H1 (cell line): Measurements from ENCODE around the gene PHYHD1. TPM values are rescaled to one million over a fixed set of nuclear protein-coding genes. Genes with fewer than 3 reads are reported as not detected.

Source experiments
- CTCF ChIA-PET: fragments of 300-600 bp; sonication (Branson Sonifier 250); formaldehyde crosslinking; loops from one replicate; lab custom pipeline; 2021; ENCODE audit not compliant: partially characterized antibody; lab: Charles Lee
- POLR2A ChIA-PET: fragments of 300-600 bp; sonication (Branson Sonifier 250); formaldehyde crosslinking; loops from one replicate; lab custom pipeline; 2021; ENCODE audit warnings: inconsistent platforms; ENCODE audit not compliant: partially characterized antibody; lab: Charles Lee
- DNase-seq, 2 experiments: peaks; one replicate each; pipeline versions ENCODE4 v3.0.0 to v3.0.0-alpha.2; 2010 to 2022; ENCODE audit warnings: low spot score in 2 of 2, low read depth in 1 of 2, mixed read lengths in 1 of 2
- FAIRE-seq: peaks from 2 replicates; lab custom pipeline; 2011; peaks lifted over from hg19 to GRCh38; lab: Jason Lieb, UNC
- H2AFZ ChIP-seq: 2 replicates; pipeline ENCODE4 v1.8.1; 2012; ENCODE audit warnings: low read length, inconsistent platforms
- H2AK5ac ChIP-seq: 2 replicates; pipeline ENCODE4 v1.6.1; 2013; ENCODE audit warnings: low read depth, low read length
- H2BK120ac ChIP-seq: replicated peaks from 2 replicates; pipeline ENCODE3; 2013; ENCODE audit warnings: low read depth, low read length, inconsistent platforms
- H2BK12ac ChIP-seq: 2 replicates; pipeline ENCODE4 v1.6.1; 2013; ENCODE audit warnings: low read depth, low read length
- H2BK15ac ChIP-seq: 2 replicates; pipeline ENCODE4 v1.6.1; 2013; ENCODE audit warnings: low read length
- H2BK20ac ChIP-seq: 2 replicates; pipeline ENCODE4 v1.6.1; 2013; ENCODE audit warnings: low read length
- H2BK5ac ChIP-seq: 2 replicates; pipeline ENCODE4 v1.6.1; 2013; ENCODE audit warnings: low read depth, low read length
- H3K14ac ChIP-seq: 2 replicates; pipeline ENCODE4 v1.6.1; 2013; ENCODE audit warnings: inconsistent platforms; ENCODE audit not compliant: insufficient read length
- H3K18ac ChIP-seq: 2 replicates; pipeline ENCODE4 v1.6.1; 2013; ENCODE audit warnings: low read length; ENCODE audit errors: extremely low read depth
- H3K23ac ChIP-seq: 2 replicates; pipeline ENCODE4 v1.6.1; 2013; ENCODE audit warnings: inconsistent platforms; ENCODE audit not compliant: insufficient read length
- H3K23me2 ChIP-seq: 2 replicates; pipeline ENCODE4 v1.6.1; 2013; ENCODE audit warnings: low read depth, low read length
- H3K27ac ChIP-seq: 2 replicates; pipeline ENCODE4 v1.6.1; 2011; ENCODE audit warnings: low read depth, low read length, inconsistent platforms
- H3K27me3 ChIP-seq, 4 experiments: replicated peaks in 1 of 4; 1 replicate in 1 of 4; 2 replicates in 3 of 4; pipeline versions ENCODE4 v1.6.1 to v1.8.1; 2011 to 2013; ENCODE audit warnings: low read length in 3 of 4, mild to moderate bottlenecking in 3 of 4, inconsistent platforms in 2 of 4, mixed read lengths in 2 of 4, moderate library complexity in 1 of 4; ENCODE audit not compliant: control insufficient read depth in 3 of 4, insufficient read depth in 3 of 4; ENCODE audit errors: extremely low read depth in 1 of 4
- H3K36me3 ChIP-seq, 4 experiments: 2 replicates each; pipeline versions ENCODE4 v1.6.1 to v1.8.1; 2011 to 2013; ENCODE audit warnings: mild to moderate bottlenecking in 4 of 4, low read length in 3 of 4, moderate library complexity in 2 of 4, control low read depth in 1 of 4, inconsistent platforms in 1 of 4; ENCODE audit not compliant: insufficient read depth in 4 of 4, control insufficient read depth in 2 of 4
- H3K4ac ChIP-seq: replicated peaks from 2 replicates; pipeline ENCODE3; 2013; ENCODE audit warnings: low read length, low read depth, mixed read lengths, inconsistent platforms; ENCODE audit not compliant: insufficient read length
- H3K4me1 ChIP-seq, 4 experiments: replicated peaks in 1 of 4; 1 replicate in 1 of 4; 2 replicates in 3 of 4; pipeline versions ENCODE4 v1.6.1 to v1.8.1; 2011 to 2013; ENCODE audit warnings: low read length in 3 of 4, inconsistent platforms in 2 of 4, mixed read lengths in 1 of 4; ENCODE audit not compliant: insufficient read depth in 4 of 4, control insufficient read depth in 3 of 4
- H3K4me2 ChIP-seq, 2 experiments: 2 replicates each; pipeline versions ENCODE4 v1.6.1 to v1.8.1; 2011 to 2013; ENCODE audit warnings: low read depth in 2 of 2, low read length in 2 of 2, control low read depth in 1 of 2, inconsistent platforms in 1 of 2, mild to moderate bottlenecking in 1 of 2; ENCODE audit not compliant: insufficient read depth in 1 of 2
- H3K4me3 ChIP-seq, 4 experiments: fragments of 200-600, 300-600 bp in 1 of 4; sonication (generic), shearing (Covaris generic), sonication (Bioruptor Twin) in 1 of 4; 2 replicates each; pipeline versions ENCODE4 v1.5.1 to v1.8.1; 2011 to 2016; ENCODE audit warnings: low read length in 4 of 4, low read depth in 3 of 4, control low read depth in 2 of 4, inconsistent platforms in 2 of 4, mild to moderate bottlenecking in 2 of 4, mixed read lengths in 1 of 4, moderate library complexity in 1 of 4; ENCODE audit not compliant: insufficient read depth in 2 of 4; ENCODE audit errors: extremely low read depth in 1 of 4
- H3K56ac ChIP-seq: replicated peaks from 2 replicates; pipeline ENCODE3; 2013; ENCODE audit warnings: low read depth, mild to moderate bottlenecking, mixed read lengths, low read length, inconsistent platforms; ENCODE audit not compliant: insufficient read length
- H3K79me1 ChIP-seq: 2 replicates; pipeline ENCODE4 v1.6.1; 2013; ENCODE audit warnings: low read depth, low read length, control low read depth
- H3K79me2 ChIP-seq, 2 experiments: 2 replicates each; pipeline versions ENCODE4 v1.6.1 to v1.8.1; 2012 to 2013; ENCODE audit warnings: low read length in 2 of 2, mild to moderate bottlenecking in 2 of 2, inconsistent platforms in 1 of 2; ENCODE audit not compliant: insufficient read depth in 2 of 2, control insufficient read depth in 1 of 2
- H3K9ac ChIP-seq, 4 experiments: replicated peaks in 1 of 4; 1 replicate in 1 of 4; 2 replicates in 3 of 4; pipeline versions ENCODE4 v1.6.1 to v1.8.1; 2011 to 2013; ENCODE audit warnings: low read depth in 3 of 4, low read length in 3 of 4, control low read depth in 2 of 4, mild to moderate bottlenecking in 2 of 4, moderate library complexity in 2 of 4, inconsistent platforms in 1 of 4; ENCODE audit errors: extremely low read depth in 1 of 4
- H3K9me3 ChIP-seq, 2 experiments: 2 replicates each; pipeline versions ENCODE4 v1.6.1 to v1.8.1; 2012 to 2013; ENCODE audit warnings: mild to moderate bottlenecking in 2 of 2, moderate library complexity in 2 of 2, control low read depth in 1 of 2, inconsistent platforms in 1 of 2, low read depth in 1 of 2, low read length in 1 of 2, mixed read lengths in 1 of 2; ENCODE audit not compliant: insufficient read depth in 2 of 2
- H4K20me1 ChIP-seq, 2 experiments: replicated peaks in 1 of 2; 2 replicates each; pipeline versions ENCODE3 to v1.8.1; 2011 to 2013; ENCODE audit warnings: inconsistent platforms in 2 of 2, low read length in 2 of 2, mild to moderate bottlenecking in 1 of 2; ENCODE audit not compliant: insufficient read depth in 2 of 2, control insufficient read depth in 1 of 2
- H4K5ac ChIP-seq: 2 replicates; pipeline ENCODE4 v1.6.1; 2013; ENCODE audit warnings: low read length, low read depth, mixed read lengths, inconsistent platforms; ENCODE audit not compliant: insufficient read length
- H4K8ac ChIP-seq: 2 replicates; pipeline ENCODE4 v1.8.0; 2013; ENCODE audit warnings: mild to moderate bottlenecking, moderate library complexity, low read length, inconsistent platforms; ENCODE audit not compliant: insufficient read depth; ENCODE audit errors: extremely low read depth
- H4K91ac ChIP-seq: replicated peaks from 2 replicates; pipeline ENCODE3; 2013; ENCODE audit warnings: low read length, mixed read lengths, inconsistent platforms; ENCODE audit not compliant: insufficient read length
- ASH2L ChIP-seq: fragments of 200-600, 300-600 bp; sonication (generic); IDR thresholded peaks from one replicate; pipeline ENCODE4 v1.7.1; 2017; ENCODE audit warnings: low read length
- EGR1 ChIP-seq: IDR thresholded peaks from 2 replicates; pipeline ENCODE4 v1.6.1; 2011; ENCODE audit warnings: low read depth, low read length, borderline replicate concordance
- EP300 ChIP-seq, 2 experiments: IDR thresholded peaks; 1 replicate in 1 of 2; 2 replicates in 1 of 2; pipeline ENCODE4 v1.6.1; 2011 to 2012; ENCODE audit warnings: low read depth in 2 of 2, low read length in 2 of 2, mild to moderate bottlenecking in 2 of 2, borderline replicate concordance in 1 of 2, inconsistent platforms in 1 of 2, moderate library complexity in 1 of 2
- HDAC2 ChIP-seq, 2 experiments: fragments of 300-600 bp in 1 of 2; sonication (generic) in 1 of 2; IDR thresholded peaks; 2 replicates each; pipeline ENCODE4 v1.6.1; 2011 to 2012; ENCODE audit warnings: low read depth in 2 of 2, low read length in 2 of 2, mild to moderate bottlenecking in 2 of 2, moderate library complexity in 2 of 2, borderline replicate concordance in 1 of 2, inconsistent platforms in 1 of 2
- RAD21 ChIP-seq, 2 experiments: IDR thresholded peaks in 1 of 2; conservative IDR thresholded peaks in 1 of 2; 2 replicates each; pipeline ENCODE4 v1.6.1; 2011; ENCODE audit warnings: low read depth in 2 of 2, low read length in 2 of 2, improper control_type of control experiment in 1 of 2, inconsistent platforms in 1 of 2, mild to moderate bottlenecking in 1 of 2, moderate library complexity in 1 of 2
- SAP30 ChIP-seq: fragments of 300-600 bp; sonication (generic); IDR thresholded peaks from 2 replicates; pipeline ENCODE4 v1.7.1; 2012; ENCODE audit warnings: low read length, moderate library complexity, mild to moderate bottlenecking, inconsistent platforms; ENCODE audit not compliant: insufficient read depth, insufficient replicate concordance
- SUZ12 ChIP-seq: fragments of 200-600 bp; sonication (generic); IDR thresholded peaks from 2 replicates; pipeline ENCODE4 v1.6.1; 2012; ENCODE audit warnings: mild to moderate bottlenecking, inconsistent platforms, low read length, moderate library complexity, mixed read lengths
- TBP ChIP-seq: IDR thresholded peaks from 2 replicates; pipeline ENCODE4 v1.6.1; 2011; ENCODE audit warnings: low read depth, low read length, improper control_type of control experiment
- TCF12 ChIP-seq: IDR thresholded peaks from 2 replicates; pipeline ENCODE4 v1.6.1; 2011; ENCODE audit warnings: low read depth, mild to moderate bottlenecking, low read length
- WGBS, 2 experiments: shearing (Covaris generic) in 1 of 2; methylation state at CpG; one replicate each; pipeline versions ENCODE4 v1.1.6 to v1.1.7; 2013 to 2015; ENCODE audit warnings: low lambda C conversion rate in 2 of 2, mixed read lengths in 2 of 2, inconsistent platforms in 1 of 2, low coverage in 1 of 2, missing lambda C conversion rate in 1 of 2; ENCODE audit not compliant: insufficient replicate concordance in 2 of 2, insufficient coverage in 1 of 2, insufficient read length in 1 of 2; ENCODE audit errors: extremely low coverage in 1 of 2, missing lambda C conversion rate in 1 of 2; 5-methylcytosine and 5-hydroxymethylcytosine counted together
- polyA plus RNA-seq, 7 experiments: library from polyadenylated mRNA; depleted of rRNA in 3 of 7; stranded (reverse) in 5 of 7; unstranded in 2 of 7; fragments of >200 nt in 5 of 7; fragments of 200-250 nt in 2 of 7; gene quantifications; 1 replicate in 5 of 7; 2 replicates in 1 of 7; 4 replicates in 1 of 7; pipeline versions ENCODE4 v1.2.1 to v1.2.3, GENCODE V29; 2011 to 2013; ENCODE audit warnings: missing spikeins in 2 of 7, mixed read lengths in 2 of 7
- total RNA-seq: library from RNA; stranded (reverse); fragmentation: NEBNext Ultra II Directional; extraction: Animal tissue kit (Norgen Biotek cat#: 25700); gene quantifications from 2 replicates; pipeline ENCODE4 v1.2.1, GENCODE V29; 2021
- TF ChIP-seq, protein P1 (sequence below): IDR thresholded peaks from 2 replicates; pipeline ENCODE4 v1.6.1; 2012; ENCODE audit warnings: inconsistent platforms

Gene PHYHD1
- total and polyA plus RNA-seq, 2 of the 8 experiments (the other 6 are each of a cell fraction or from before 2014, with no cell fraction given) = 14.1 to 25.6 TPM

DNA sequence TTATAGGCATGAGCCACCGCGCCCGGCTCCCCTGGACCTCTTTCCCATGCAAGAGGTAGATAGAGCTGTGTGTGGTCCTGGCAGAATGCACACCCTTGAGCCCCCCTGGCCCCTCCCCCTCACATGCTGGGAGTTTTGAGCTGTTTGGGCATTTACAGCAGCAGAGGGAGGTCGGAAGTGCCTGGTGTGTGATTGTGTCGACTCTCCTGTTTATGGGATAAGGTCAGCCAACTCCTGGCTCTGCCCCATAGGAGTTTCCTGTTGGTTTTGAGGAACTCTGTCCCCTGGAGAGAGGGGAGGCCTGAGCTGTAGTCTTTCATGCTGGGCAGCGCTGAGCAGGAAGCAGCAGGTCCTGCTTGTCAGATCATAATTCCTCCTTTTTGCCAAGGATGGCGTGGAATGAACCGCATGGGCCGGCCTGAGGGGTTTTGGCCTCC lies 32.9 kb upstream of the PHYHD1 start:
- Histone ChIP-seq H2AK5ac (peak overlapping the region; percentile 99), H3K56ac (no peak overlapping the region), H3K27ac (peak overlapping the region; percentile 64; the same call in 1 of the 2 replicates), H2BK12ac (0 out of 2 replicates have a peak overlapping the region, but pooled peaks have one; percentile 98), H3K23ac (no peak overlapping the region), H3K9ac (peak overlapping the region in 1 of 4 experiments; percentile 21; a peak in 2 of 7 replicates), H2AFZ (no peak overlapping the region), H3K4me2 (peak overlapping the region; percentile 29 to 45; a peak in 3 of 4 replicates), H3K27me3 (no peaks in the 10 kb centered on the region), H4K5ac (no peak overlapping the region), H3K4me1 (peaks cover 6 to 36% (median 21%) of the 10 kb centered on the region in 4 experiments), H3K4me3 (peak overlapping the region in 1 of 4 experiments; percentile 1; a peak in 1 of 8 replicates), H3K36me3 (peaks cover 3 to 20% (median 12%) of the 10 kb centered on the region in 4 experiments), H3K23me2 (peaks cover under 1% of the 10 kb centered on the region), H2BK15ac (peak overlapping the region; percentile 47; the same call in 1 of the 2 replicates), H4K20me1 (peaks cover 0 to 18% of the 10 kb centered on the region in 2 experiments), H2BK120ac (no peak overlapping the region), H4K91ac (peak overlapping the region; percentile 98), H3K9me3 (no peaks in the 10 kb centered on the region), H2BK5ac (peak overlapping the region; percentile 97; the same call in 1 of the 2 replicates), H4K8ac (peak overlapping the region; percentile 66; the same call in 1 of the 2 replicates), H3K14ac (no peak overlapping the region), H2BK20ac (peak overlapping the region; percentile 66; the same call in 1 of the 2 replicates), H3K79me1 (peaks cover 32% of the 10 kb centered on the region), H3K4ac (no peak overlapping the region), H3K18ac (no peak overlapping the region), H3K79me2 (peaks cover 19 to 92% of the 10 kb centered on the region in 2 experiments)
- WGBS, 2 experiments = 26% methylated on average over 9 of the region's 9 CpGs; no CpG with 5 or more reads in 1 of the 2 experiments
- CTCF ChIA-PET = interaction anchor here (1.0 to 3.0 kb wide), 7 partner anchors 9 to 40 kb away, joined by 3 to 24 read pairs (median 4); no protein-coding TSS in a partner anchor
- FAIRE-seq (no peak), DNase-seq (peak; percentile 70 to 81)
- POLR2A ChIA-PET = interaction anchor here (0.5 to 2.4 kb wide), 17 partner anchors 8 to 281 kb away, joined by 3 to 12 read pairs (median 3); no protein-coding TSS in a partner anchor
- TF ChIP-seq EGR1 (peak; percentile 59), RAD21 (IDR thresholded peaks at IDR 0.05 in 1 of 2, conservative IDR thresholded peaks at IDR 0.05 in 1 of 2; ENCODE audit: low read depth in 2 of 2, low read length in 2 of 2) (peak in 1 of 2 experiments; percentile 2; a peak in 1 of 4 replicates), ASH2L (peak; percentile 19), TBP (peak; percentile 57; the same call in 1 of the 2 replicates), TCF12 (0 out of 2 replicates have a peak, but pooled peaks have one; percentile 27), SUZ12 (no peak), HDAC2 (IDR thresholded peaks at IDR 0.05; ENCODE audit: borderline replicate concordance in 1 of 2, low read depth in 2 of 2, low read length in 2 of 2) (0 out of 4 replicates have a peak, but pooled peaks of 1 of the 2 experiments have one; percentile 68), SAP30 (no peak), EP300 (IDR thresholded peaks at IDR 0.05; ENCODE audit: borderline replicate concordance in 1 of 2, low read depth in 2 of 2, low read length in 2 of 2) (peak in 1 of 2 experiments; percentile 77; a peak in 1 of 3 replicates)
- TF ChIP-seq, protein P1, sequence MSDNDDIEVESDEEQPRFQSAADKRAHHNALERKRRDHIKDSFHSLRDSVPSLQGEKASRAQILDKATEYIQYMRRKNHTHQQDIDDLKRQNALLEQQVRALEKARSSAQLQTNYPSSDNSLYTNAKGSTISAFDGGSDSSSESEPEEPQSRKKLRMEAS = 0 out of 2 replicates have a peak, but pooled peaks have one; percentile 17
